GM19395 (cell line): ENCODE measurements around the gene RAET1L.
A peak's percentile ranks its signal among the peaks of the same experiment; 100 is the strongest.
"Not testable (repeated sequence)": the region's sequence is repeated elsewhere in the genome, so short reads cannot be mapped to it uniquely, and the experiment has no call there.

Experiments
- ATAC-seq: cut with Tn5 transposase; IDR thresholded peaks from one replicate; pipeline ENCODE4 v1.9.1; 2021; ENCODE audit warnings: mild to moderate bottlenecking, moderate library complexity; ENCODE audit not compliant: unreplicated experiment

Gene RAET1L

GRCh38 chr6:150018846-150019580, 6.3 kb downstream of the RAET1L start:
- no peak for ATAC-seq

GRCh38 chr6:150017186-150017521, 8.2 kb downstream of the RAET1L start:
- ATAC-seq: not testable (repeated sequence)

- no peak for ATAC-seq
Observed at GRCh38 chr6:150016324-150017185, 8.8 kb downstream of the RAET1L start.

- not testable (repeated sequence) for ATAC-seq
Observed at GRCh38 chr6:150015281-150016001, 9.9 kb downstream of the RAET1L start.

- not testable (repeated sequence) for ATAC-seq
Observed at GRCh38 chr6:150014623-150015280, 10.6 kb downstream of the RAET1L start.

- ATAC-seq: not testable (repeated sequence)
Observed at GRCh38 chr6:150013785-150014622, 11.3 kb downstream of the RAET1L start.

- not testable (repeated sequence) for ATAC-seq
Observed at GRCh38 chr6:150012846-150013784, 12.2 kb downstream of the RAET1L start.

GRCh38 chr6:150008588-150008987, 16.7 kb downstream of the RAET1L start:
- ATAC-seq: no peak

GRCh38 chr6:150006961-150007464, 18.3 kb downstream of the RAET1L start:
- peak; percentile 49 for ATAC-seq

- ATAC-seq: no peak
Observed at GRCh38 chr6:150005761-150006651, 19.3 kb downstream of the RAET1L start.

- peak; percentile 68 for ATAC-seq
Observed at GRCh38 chr6:150004783-150005717, 20.3 kb downstream of the RAET1L start.

GRCh38 chr6:150004101-150004782, 21.1 kb downstream of the RAET1L start:
- peak; percentile 9 for ATAC-seq

GRCh38 chr6:150003599-150003998, 21.7 kb downstream of the RAET1L start:
- ATAC-seq: not testable (repeated sequence)

- no peak for ATAC-seq
Observed at GRCh38 chr6:150002710-150003109, 22.6 kb downstream of the RAET1L start.

GRCh38 chr6:150001295-150002008, 23.9 kb downstream of the RAET1L start:
- peak; percentile 49 for ATAC-seq
